ENCODE measurements around the gene PKP4. TPM values are rescaled to one million over a fixed set of nuclear protein-coding genes. Genes with fewer than 3 reads are reported as not detected.
"Not testable (repeated sequence)": the region's sequence is repeated elsewhere in the genome, so short reads cannot be mapped to it uniquely, and the experiment has no call there.

PKP4 gene
- total and polyA plus RNA-seq, 2 donors (not counting 1 experiment from before 2014, with no cell fraction given) = 44.5 to 56.3 TPM

DNA sequence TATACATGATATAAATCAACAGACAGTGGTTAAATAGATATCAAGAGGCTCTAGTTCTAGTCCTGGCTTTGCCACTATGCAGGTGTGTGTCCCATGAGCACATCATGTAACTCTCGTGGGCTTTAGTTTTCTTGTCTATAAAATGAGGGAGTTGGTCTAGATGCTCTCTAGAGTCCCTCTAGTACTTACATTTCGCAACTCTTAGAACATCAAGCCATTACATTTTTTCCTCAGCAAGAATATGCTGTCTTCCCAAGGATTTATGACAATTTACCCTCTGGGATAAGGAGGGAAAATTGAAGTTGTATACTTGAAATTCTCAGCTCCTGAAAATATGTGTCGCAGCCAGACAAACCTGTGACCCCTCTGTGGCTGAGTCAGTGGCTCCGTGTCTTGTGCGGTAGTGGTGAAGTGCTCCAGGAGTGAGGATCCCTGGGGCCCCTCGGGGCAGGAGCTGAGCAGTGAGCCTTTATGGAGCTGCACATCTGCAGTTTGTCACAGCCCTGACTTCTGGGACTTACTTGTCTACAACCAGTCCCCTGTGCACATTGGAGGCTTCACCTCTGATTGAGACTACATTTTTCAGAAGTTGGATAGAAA is 6.8 kb downstream of the PKP4 start:
- Histone ChIP-seq H3K27ac (ENCODE audit: insufficient read depth, low read length) (no peak overlapping the region), H3K27me3 (ENCODE audit: control insufficient read depth, insufficient read depth, low read length) (no peaks in the 10 kb centered on the region), H3K4me3 (replicated peaks in 1 of 4; ENCODE audit: control extremely low read depth in 1 of 4, insufficient read depth in 1 of 4, low read depth in 3 of 4, low read length in 4 of 4) (no peak overlapping the region), H4K20me1 (ENCODE audit: control insufficient read depth, extremely low read depth, insufficient read depth, low read length) (no peaks in the 10 kb centered on the region), H3K36me3 (ENCODE audit: control insufficient read depth, insufficient read depth, low read length) (no peaks in the 10 kb centered on the region), H3K9ac (ENCODE audit: insufficient read depth, low read length) (no peak overlapping the region), H2AFZ (ENCODE audit: low read length) (no peak overlapping the region), H3K4me1 (ENCODE audit: control insufficient read depth, extremely low read depth, insufficient read depth, low read length) (peaks cover 6% of the 10 kb centered on the region), H3K4me2 (ENCODE audit: extremely low read depth, insufficient read depth, low read length) (no peak overlapping the region), H3K79me2 (ENCODE audit: control insufficient read depth, insufficient read depth, low read length) (peaks cover 79% of the 10 kb centered on the region), H3K9me3 (ENCODE audit: control insufficient read depth, insufficient read depth, low read depth, low read length) (no peaks in the 10 kb centered on the region)
- TF ChIP-seq, protein P1, sequence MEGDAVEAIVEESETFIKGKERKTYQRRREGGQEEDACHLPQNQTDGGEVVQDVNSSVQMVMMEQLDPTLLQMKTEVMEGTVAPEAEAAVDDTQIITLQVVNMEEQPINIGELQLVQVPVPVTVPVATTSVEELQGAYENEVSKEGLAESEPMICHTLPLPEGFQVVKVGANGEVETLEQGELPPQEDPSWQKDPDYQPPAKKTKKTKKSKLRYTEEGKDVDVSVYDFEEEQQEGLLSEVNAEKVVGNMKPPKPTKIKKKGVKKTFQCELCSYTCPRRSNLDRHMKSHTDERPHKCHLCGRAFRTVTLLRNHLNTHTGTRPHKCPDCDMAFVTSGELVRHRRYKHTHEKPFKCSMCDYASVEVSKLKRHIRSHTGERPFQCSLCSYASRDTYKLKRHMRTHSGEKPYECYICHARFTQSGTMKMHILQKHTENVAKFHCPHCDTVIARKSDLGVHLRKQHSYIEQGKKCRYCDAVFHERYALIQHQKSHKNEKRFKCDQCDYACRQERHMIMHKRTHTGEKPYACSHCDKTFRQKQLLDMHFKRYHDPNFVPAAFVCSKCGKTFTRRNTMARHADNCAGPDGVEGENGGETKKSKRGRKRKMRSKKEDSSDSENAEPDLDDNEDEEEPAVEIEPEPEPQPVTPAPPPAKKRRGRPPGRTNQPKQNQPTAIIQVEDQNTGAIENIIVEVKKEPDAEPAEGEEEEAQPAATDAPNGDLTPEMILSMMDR (conservative IDR thresholded peaks at IDR 0.05 in 1 of 2, IDR thresholded peaks at IDR 0.05 in 1 of 2; ENCODE audit: low read depth in 1 of 2, low read length in 2 of 2) = no peak
- TF ChIP-seq EZH2 (IDR thresholded peaks at IDR 0.05; ENCODE audit: low read length, missing control alignments) = no peak
- no peak for DNase-seq (ENCODE audit: low read depth in 2 of 2)

DNA sequence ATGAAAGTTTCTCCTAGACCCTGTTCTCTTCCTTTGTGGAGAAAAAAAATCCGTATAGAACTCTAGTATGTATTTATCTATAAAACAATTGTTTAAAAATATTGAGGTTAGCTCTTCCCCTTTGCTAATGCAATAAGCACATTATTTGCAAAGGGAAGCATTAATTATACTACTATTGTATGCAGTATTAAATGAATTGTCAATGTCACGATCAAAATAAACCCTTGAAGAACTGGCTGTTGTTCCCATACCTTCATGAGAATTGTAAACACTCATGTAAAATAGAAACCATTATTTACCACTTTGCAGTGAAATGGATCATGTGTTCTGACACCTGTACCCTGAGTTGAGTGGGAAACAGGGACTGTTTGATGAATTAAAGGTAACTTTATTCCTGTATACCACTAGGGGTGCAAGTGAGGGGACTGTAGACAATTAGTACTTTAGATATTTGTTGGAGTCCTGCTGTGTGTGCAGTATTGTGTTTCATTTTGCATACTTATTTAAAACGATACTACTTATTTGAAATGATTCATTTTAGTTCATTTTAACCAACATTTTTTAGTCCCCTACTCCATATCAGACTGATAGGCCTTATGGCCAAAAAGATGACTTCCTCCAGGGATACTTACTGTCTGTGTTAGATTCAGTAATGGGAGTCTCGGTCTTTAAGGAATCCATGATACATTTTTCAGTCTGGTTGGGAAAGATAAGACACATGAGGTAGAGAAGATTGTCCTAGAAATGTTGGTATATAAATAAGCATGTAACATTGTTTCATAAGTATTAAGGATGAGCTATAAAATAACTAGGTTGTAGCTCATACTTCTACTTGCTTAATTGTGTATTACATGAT is 7.9 kb downstream of the PKP4 start:
- Histone ChIP-seq H3K4me3 (replicated peaks in 1 of 4; ENCODE audit: control extremely low read depth in 1 of 4, insufficient read depth in 1 of 4, low read depth in 3 of 4, low read length in 4 of 4) (no peak overlapping the region), H3K27me3 (ENCODE audit: control insufficient read depth, insufficient read depth, low read length) (no peaks in the 10 kb centered on the region), H3K9me3 (ENCODE audit: control insufficient read depth, insufficient read depth, low read depth, low read length) (no peaks in the 10 kb centered on the region), H3K4me2 (ENCODE audit: extremely low read depth, insufficient read depth, low read length) (no peak overlapping the region), H4K20me1 (ENCODE audit: control insufficient read depth, extremely low read depth, insufficient read depth, low read length) (no peaks in the 10 kb centered on the region), H3K9ac (ENCODE audit: insufficient read depth, low read length) (no peak overlapping the region), H3K79me2 (ENCODE audit: control insufficient read depth, insufficient read depth, low read length) (peaks cover 72% of the 10 kb centered on the region), H3K27ac (ENCODE audit: insufficient read depth, low read length) (no peak overlapping the region), H3K4me1 (ENCODE audit: control insufficient read depth, extremely low read depth, insufficient read depth, low read length) (peaks cover 6% of the 10 kb centered on the region), H3K36me3 (ENCODE audit: control insufficient read depth, insufficient read depth, low read length) (no peaks in the 10 kb centered on the region), H2AFZ (ENCODE audit: low read length) (no peak overlapping the region)
- peak in 1 of 2 donors; percentile 26 for DNase-seq (ENCODE audit: low read depth in 2 of 2)
- TF ChIP-seq EZH2 (IDR thresholded peaks at IDR 0.05; ENCODE audit: low read length, missing control alignments) = no peak
- TF ChIP-seq, protein P1 (conservative IDR thresholded peaks at IDR 0.05 in 1 of 2, IDR thresholded peaks at IDR 0.05 in 1 of 2; ENCODE audit: low read depth in 1 of 2, low read length in 2 of 2) = peak; percentile 29 to 59

DNA sequence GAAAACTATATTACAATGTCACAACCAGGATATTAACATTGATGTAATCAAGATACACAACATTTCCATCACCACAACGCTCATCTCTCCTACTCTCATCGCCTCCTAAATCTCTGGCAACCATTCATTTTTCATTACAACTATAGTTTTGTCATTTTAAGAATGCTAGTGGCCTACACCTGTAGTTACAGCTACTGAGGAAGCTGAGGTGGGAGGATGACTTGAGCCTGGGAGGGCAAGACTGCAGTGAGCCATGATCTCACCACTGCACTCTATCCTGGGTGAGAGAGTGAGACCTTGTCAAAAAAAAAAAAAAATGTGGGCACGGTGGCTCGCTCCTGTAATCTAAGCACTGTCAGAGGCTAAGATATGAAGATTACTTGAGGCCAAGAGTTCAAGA is 10.5 kb downstream of the PKP4 start:
- H3K4me3 ChIP-seq (replicated peaks in 1 of 4; ENCODE audit: control extremely low read depth in 1 of 4, insufficient read depth in 1 of 4, low read depth in 3 of 4, low read length in 4 of 4) = no peak overlapping the region
- peaks cover 48% of the 10 kb centered on the region for H3K79me2 ChIP-seq (ENCODE audit: control insufficient read depth, insufficient read depth, low read length)
- no peak for DNase-seq (ENCODE audit: low read depth in 2 of 2)
- H3K27ac ChIP-seq (ENCODE audit: insufficient read depth, low read length) = no peak overlapping the region
- no peak overlapping the region for H3K9ac ChIP-seq (ENCODE audit: insufficient read depth, low read length)
- no peak overlapping the region for H3K4me2 ChIP-seq (ENCODE audit: extremely low read depth, insufficient read depth, low read length)
- no peaks in the 10 kb centered on the region for H3K27me3 ChIP-seq (ENCODE audit: control insufficient read depth, insufficient read depth, low read length)
- no peak for TF ChIP-seq EZH2 (IDR thresholded peaks at IDR 0.05; ENCODE audit: low read length, missing control alignments)
- TF ChIP-seq, protein P1 (conservative IDR thresholded peaks at IDR 0.05 in 1 of 2, IDR thresholded peaks at IDR 0.05 in 1 of 2; ENCODE audit: low read depth in 1 of 2, low read length in 2 of 2) = no peak
- H2AFZ ChIP-seq (ENCODE audit: low read length) = no peak overlapping the region
- peaks cover 2% of the 10 kb centered on the region for H3K4me1 ChIP-seq (ENCODE audit: control insufficient read depth, extremely low read depth, insufficient read depth, low read length)
- no peaks in the 10 kb centered on the region for H4K20me1 ChIP-seq (ENCODE audit: control insufficient read depth, extremely low read depth, insufficient read depth, low read length)
- no peaks in the 10 kb centered on the region for H3K9me3 ChIP-seq (ENCODE audit: control insufficient read depth, insufficient read depth, low read depth, low read length)
- no peaks in the 10 kb centered on the region for H3K36me3 ChIP-seq (ENCODE audit: control insufficient read depth, insufficient read depth, low read length)

DNA sequence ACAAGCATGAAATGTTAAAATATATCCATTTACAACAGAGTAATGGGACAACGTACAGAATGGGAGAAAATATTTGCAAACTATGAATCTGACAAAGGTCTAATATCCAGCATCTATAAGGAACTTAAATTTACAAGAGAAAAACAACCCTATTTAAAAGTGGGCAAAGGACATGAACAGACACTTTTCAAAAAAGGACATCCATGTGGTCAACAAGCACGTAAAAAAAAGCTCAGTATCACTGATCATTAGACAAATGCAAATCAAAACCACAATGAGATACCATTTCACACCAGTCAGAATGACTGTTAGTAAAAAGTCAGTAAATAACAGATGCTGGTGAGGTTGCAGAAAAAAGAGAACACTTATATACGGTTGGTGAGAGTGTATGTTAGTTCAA is 16.1 kb downstream of the PKP4 start:
- not testable (repeated sequence) for H3K9ac ChIP-seq (ENCODE audit: insufficient read depth, low read length); H3K36me3 ChIP-seq (ENCODE audit: control insufficient read depth, insufficient read depth, low read length); H3K4me2 ChIP-seq (ENCODE audit: extremely low read depth, insufficient read depth, low read length); H3K9me3 ChIP-seq (ENCODE audit: control insufficient read depth, insufficient read depth, low read depth, low read length); H3K4me1 ChIP-seq (ENCODE audit: control insufficient read depth, extremely low read depth, insufficient read depth, low read length); DNase-seq (ENCODE audit: low read depth in 2 of 2); H3K27ac ChIP-seq (ENCODE audit: insufficient read depth, low read length); H2AFZ ChIP-seq (ENCODE audit: low read length); H3K4me3 ChIP-seq (replicated peaks in 1 of 4; ENCODE audit: control extremely low read depth in 1 of 4, insufficient read depth in 1 of 4, low read depth in 3 of 4, low read length in 4 of 4); H4K20me1 ChIP-seq (ENCODE audit: control insufficient read depth, extremely low read depth, insufficient read depth, low read length); H3K27me3 ChIP-seq (ENCODE audit: control insufficient read depth, insufficient read depth, low read length)
- H3K79me2 ChIP-seq (ENCODE audit: control insufficient read depth, insufficient read depth, low read length) = peaks cover 14% of the 10 kb centered on the region
